GM21423 (cell line): Measurements from ENCODE around the gene HPCAL4.

Experiments used
- ATAC-seq: cut with Tn5 transposase; IDR thresholded peaks from one replicate; pipeline ENCODE4 v1.9.1; 2021; ENCODE audit warnings: mild to moderate bottlenecking, moderate library complexity; ENCODE audit not compliant: unreplicated experiment

HPCAL4 gene

GRCh38 chr1:39631361-39632322 is 59.6 kb downstream of the HPCAL4 start:
- ATAC-seq: no peak

DNA sequence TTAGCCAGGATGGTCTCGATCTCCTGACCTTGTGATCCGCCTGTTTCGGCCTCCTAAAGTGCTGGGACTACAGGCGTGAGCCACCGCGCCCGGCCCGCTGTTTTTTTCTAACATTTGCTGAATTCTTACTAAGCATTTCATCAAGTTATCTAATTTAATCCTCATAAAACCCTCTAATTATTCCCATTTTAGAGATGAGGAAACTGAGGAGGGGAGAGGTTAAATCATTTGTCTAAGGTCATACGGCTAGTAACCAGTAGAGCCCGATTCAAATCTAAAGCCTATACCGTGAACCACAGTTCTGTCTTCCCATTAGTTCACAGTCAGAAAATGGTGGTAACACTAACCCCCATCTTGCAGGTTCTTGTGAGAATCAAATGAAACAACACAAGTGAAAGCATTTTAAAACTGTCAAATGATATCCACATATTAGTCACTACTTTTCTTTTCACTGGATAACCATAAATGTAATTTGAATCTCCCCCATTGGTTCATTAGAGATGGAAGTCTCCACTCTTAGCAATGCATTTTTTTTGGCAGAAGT is 62.4 kb downstream of the HPCAL4 start:
- no peak for ATAC-seq
